GM12892 (cell line): ENCODE data around the gene RCC2.

Experiments used
- POLR2A ChIP-seq: IDR thresholded peaks from 2 replicates; pipeline ENCODE4 v1.6.1; 2011; ENCODE audit warnings: low read depth, low read length, control low read depth
- POLR2AphosphoS5 ChIP-seq: IDR thresholded peaks from 2 replicates; pipeline ENCODE4 v1.6.1; 2011; ENCODE audit warnings: low read depth, low read length, control low read depth
- TAF1 ChIP-seq: IDR thresholded peaks from 2 replicates; pipeline ENCODE4 v1.6.1; 2011; ENCODE audit warnings: low read depth, mild to moderate bottlenecking, control low read depth, low read length, borderline replicate concordance

DNA sequence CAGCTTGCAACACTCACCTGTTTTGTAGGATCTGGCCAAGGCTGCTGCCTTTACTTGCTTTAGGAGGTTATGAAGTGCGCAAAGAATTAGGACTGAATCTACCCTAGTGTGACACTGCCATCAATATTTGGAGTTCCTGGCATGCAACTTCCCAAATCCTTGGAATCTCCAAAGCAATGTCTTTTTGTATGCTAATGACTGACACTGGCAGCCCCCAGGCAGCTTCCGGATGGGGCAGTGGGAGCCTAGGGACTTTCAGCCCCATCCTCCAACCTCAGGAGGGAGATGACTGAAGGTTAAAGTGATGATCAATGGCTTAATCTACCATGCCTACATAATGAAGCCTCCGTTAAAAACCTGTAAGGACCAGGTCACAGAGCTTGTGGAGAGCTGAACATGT, 5.5 kb downstream of the RCC2 start:
- TF ChIP-seq POLR2A, result no peak
- TF ChIP-seq TAF1, result no peak
- no peak for TF ChIP-seq POLR2AphosphoS5
